ENCODE results near the gene MAN1C1. TPM values are rescaled to one million over a fixed set of nuclear protein-coding genes. Genes with fewer than 3 reads are reported as not detected.
"Not testable (repeated sequence)": the region's sequence is repeated elsewhere in the genome, so short reads cannot be mapped to it uniquely, and the experiment has no call there.

The MAN1C1 gene
- polyA plus RNA-seq, 4 donors, result 14.5 to 21.7 (median 18.5) TPM

DNA sequence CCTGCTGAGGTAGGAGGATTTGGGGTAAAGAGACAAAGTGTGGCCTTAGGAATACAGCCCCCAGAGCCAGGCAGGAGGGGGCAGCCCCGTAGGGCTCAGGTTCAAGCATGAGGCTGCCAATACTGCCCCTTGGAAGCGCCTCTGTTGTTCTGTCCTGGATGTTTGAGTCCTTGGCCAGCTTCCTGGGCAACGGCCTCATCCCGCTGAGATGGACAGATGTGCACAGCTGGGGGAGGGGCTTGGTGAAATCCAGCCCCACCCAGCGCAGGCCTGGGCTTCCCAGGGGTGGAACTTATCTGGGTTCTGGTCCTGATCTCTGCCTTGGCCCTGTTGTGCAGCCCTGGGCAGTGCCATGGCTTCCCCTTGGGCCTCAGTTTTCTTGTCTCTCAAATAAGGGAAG is 34.8 kb upstream of the MAN1C1 start:
- DNase-seq (ENCODE audit: low read depth in 4 of 4, low spot score in 2 of 4), result no peak

DNA sequence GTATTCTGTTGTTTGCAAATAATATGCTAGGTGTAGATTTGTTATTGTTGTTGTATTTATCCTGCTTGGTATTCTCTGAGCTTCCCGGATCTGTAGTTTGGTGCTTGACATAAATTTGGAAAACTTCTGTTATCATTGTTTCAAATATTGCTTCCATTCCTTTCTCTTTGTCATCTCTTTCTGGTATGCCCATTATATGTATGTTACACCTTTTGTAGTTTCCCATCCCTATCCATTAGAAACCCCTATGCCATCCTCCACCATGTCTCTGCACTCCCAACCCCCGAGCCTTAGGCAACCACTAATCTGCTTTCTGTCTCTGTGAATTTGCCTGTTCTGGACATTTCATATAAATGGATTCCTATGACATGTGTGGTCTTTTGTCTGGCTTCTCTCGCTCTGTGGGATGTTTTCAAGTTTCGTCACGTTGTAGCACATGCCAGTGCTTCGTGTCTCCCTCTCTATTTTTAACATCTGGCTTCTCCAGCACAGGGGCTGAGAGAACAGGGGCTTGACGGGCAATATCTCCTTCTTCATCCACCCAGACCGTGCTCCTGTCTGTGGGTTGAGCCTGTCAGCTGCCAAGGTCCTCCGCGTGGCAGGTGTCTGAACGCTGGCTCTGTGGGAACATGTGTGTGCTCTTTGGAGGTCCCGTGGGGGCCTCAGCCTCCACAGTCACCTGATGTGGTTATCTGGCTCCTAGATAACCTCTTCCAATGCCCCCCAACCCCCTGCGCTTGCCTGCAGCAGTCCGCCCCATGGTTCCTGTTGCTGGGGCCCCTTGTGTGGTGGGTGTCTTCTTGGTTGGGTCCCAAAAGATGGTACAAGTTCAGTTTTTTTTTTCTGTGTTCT is 32.8 kb upstream of the MAN1C1 start:
- no peak for DNase-seq (ENCODE audit: low read depth in 4 of 4, low spot score in 2 of 4)

DNA sequence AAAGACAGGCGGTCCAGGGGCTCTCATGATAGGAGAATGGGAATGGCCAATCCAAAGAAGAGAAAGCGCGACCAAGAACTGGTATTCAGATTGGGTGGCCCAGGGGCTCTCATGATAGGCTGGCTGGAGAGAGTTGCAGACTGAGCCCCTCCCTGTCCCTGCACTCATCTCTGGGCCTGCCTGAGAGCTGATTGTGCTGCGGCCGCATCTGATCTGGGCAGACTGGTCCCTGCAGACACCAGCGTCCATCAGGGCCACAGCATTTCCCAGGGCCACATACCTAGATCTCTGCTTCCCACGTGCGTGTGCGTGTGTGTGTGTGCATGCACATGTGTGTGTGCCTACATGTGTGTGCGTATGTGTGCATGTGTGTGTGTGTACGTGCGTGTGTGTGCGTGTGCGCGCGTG is 30.4 kb upstream of the MAN1C1 start:
- no peak for DNase-seq (ENCODE audit: low read depth in 4 of 4, low spot score in 2 of 4)

DNA sequence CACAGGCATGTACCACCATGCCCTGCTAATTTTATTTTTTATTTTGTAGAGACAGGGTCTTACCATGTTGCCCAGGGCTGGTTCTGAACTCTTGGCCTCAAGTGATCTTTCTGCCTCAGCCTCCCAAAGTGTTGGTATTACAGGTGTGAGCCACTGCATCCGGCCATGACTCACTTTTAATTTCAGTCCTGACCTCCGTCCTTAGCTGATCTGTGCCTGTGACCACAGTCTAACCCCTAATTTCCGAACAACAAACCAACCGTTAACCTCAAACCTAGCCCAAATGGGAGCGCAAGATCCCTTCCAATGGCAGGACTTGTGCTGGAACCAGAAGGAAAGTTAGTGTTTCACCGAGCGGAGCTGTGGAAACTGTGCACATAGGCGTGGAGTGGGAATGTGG is 29.3 kb upstream of the MAN1C1 start:
- DNase-seq (ENCODE audit: low read depth in 4 of 4, low spot score in 2 of 4), result no peak

DNA sequence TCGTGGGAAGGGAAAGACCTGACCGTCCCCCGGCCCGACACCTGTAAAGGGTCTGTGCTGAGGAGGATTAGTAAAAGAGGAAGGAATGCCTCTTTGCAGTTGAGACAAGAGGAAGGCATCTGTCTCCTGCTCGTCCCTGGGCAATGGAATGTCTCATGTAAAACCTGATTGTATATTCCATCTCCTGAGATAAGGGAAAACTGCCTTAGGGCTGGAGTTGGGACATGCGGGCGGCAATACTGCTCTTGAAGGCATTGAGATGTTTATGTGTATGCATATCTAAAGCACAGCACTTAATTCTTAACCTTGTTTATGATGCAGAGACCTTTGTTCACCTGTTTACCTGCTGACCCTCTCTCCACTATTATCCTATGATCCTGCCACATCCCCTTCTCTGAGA is 28.4 kb upstream of the MAN1C1 start:
- not testable (repeated sequence) for DNase-seq (ENCODE audit: low read depth in 4 of 4, low spot score in 2 of 4)

DNA sequence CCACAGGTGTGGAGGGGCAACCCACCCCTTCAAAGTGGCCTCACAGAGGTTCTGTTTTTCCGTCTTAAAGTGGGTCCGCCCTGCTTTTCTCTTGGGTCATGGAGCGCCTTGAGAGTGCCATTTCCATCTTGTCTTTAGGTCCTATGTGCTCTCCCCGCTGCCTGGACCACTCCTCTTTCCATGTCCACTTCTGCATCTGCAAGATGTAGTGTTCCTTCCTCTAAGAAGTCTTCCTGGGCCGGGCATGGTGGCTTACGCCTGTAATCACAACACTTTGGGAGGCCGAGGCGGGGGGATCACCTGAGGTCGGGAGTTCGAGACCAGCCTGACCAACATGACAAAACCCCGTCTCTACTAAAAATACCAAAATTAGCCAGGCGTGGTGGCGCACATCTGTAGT is 27.8 kb upstream of the MAN1C1 start:
- not testable (repeated sequence) for DNase-seq (ENCODE audit: low read depth in 4 of 4, low spot score in 2 of 4)

DNA sequence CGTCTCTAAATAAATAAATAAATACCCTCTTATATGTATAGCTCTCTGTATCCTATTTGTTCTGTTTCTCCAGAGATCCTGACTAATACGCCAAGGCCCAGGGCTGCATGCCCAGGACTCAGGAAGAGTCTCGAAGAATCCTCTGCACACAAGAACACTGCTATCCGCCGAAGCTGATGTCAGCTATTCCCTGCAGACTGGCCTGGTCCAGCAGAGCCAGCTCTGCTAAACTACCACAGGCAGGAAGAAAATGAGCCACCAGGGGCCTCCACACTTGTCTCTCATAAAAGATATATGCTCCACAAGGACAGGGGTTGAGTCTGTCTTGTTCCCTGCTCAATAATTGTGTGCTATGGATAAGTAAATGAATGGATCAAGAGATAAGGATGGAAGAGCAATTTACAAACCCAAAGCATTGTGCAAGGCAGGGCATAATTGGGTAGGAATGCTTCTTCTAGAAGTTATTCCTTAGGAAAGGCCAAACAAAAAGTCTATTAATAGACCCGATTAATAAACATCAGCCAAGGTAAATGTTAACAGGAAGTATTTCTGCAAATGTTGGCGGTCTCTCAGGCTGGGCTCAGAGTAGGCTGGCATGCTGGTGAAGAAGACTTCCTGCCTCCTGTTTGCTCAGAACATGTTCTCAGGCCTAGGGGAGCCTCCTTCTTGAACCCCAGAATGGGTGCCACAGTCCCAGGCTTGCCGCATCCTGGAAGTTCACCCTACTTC is 26.3 kb upstream of the MAN1C1 start:
- no peak for DNase-seq (ENCODE audit: low read depth in 4 of 4, low spot score in 2 of 4)

DNA sequence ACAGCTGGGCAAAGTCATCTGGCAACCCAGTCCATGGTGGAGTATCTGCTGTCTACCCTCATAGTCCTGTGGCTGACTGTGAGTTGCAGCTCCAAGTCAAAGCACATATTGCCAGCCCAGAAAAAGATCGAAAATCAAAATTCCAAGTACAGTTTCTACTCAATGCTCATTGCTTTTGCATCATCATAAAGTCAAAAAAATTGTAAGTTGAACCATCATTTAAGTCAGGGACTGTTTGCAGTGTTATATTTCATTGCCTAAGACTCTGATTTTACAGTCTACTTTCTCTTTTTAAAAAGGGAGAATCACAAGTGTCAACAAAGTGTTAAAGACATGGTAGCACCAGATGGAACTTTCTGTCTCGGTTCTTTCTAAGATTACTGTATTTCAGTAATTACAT is 22.7 kb upstream of the MAN1C1 start:
- no peak for DNase-seq (ENCODE audit: low read depth in 4 of 4, low spot score in 2 of 4)

DNA sequence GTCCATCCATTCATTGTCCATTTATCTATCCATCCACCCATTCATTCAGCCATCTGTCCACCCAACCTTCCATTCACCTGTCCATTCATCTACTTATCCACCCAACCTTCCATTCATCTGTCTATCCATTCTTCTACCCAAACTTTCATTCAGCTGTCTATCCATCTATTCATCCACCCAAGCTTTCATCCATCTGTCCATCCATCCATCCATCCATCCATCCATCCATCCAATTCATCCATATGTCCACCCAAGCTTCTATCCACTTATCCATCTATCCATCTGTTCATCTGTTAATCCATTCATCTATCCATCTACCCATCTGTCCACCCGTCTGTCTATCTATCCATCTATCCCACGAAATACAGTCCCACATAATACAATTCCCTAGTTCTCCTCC is 21.6 kb upstream of the MAN1C1 start:
- DNase-seq (ENCODE audit: low read depth in 4 of 4, low spot score in 2 of 4), result no peak

DNA sequence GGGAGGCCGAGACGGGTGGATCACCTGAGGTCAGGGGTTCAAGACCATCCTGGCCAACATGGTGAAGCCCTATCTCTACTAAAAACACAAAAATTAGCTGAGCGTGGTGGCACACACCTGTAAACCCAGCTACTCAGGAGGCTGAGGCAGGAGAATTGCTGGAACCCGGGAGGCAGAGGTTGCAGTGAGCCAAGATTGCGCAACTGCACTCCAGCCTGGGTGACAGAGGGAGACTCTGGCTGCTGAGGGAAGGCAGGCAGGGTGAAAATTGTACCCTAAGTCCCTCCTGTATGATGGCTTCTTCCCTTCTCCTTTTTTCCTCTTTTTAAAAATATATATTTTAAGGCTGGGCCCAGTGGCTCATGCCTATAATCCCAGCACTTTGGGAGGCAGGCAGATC is 19.9 kb upstream of the MAN1C1 start:
- not testable (repeated sequence) for DNase-seq (ENCODE audit: low read depth in 4 of 4, low spot score in 2 of 4)

DNA sequence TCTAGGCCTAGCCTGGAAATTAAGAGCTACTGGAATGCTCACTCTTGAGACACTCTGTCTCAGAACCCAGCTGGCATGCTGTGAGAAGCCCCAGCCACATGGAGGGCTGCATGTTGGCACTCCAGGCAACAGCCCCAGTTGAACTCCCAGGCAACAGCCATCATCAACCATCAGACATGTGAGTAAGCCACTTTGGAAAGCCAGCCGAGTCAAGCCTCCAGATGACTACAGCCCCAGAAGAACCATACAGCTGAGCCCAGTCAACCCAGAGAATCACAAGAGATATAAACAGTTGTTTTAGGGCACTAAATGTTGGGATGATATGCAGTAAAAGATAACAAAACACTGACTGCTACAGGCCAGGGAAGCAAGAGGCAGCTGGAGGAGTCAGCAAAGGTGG is 17.7 kb upstream of the MAN1C1 start:
- DNase-seq (ENCODE audit: low read depth in 4 of 4, low spot score in 2 of 4), result no peak

DNA sequence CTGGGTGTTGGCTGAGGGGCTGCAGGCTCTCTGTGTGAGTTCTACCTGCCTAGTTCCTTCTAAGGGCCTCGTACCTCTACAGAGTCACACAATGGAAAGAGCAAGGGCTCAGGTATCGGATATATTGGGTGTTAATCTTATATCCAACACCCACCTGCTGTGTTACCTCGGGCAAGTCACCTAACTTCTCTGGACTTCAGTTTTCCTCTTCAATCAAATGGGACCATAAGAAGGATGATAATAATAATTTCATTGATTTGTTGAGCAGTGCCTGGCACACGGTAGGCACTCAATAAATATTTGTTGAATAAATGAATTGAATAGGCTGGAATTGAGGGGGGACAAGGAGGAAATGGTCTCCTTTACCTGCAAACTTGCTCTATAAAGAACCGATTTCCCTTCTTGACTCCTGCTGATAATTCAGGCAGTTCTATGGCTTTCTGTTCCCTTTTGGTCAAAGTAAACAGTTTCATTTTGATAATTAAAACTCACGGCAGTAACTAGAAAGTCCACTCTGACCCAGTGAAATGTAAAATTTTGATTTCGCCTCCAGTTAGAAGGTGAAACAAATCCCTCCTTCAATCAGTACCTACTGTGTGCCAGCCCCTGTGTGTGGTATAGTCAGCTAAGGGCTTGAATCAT is 16.5 kb upstream of the MAN1C1 start:
- no peak for DNase-seq (ENCODE audit: low read depth in 4 of 4, low spot score in 2 of 4)

DNA sequence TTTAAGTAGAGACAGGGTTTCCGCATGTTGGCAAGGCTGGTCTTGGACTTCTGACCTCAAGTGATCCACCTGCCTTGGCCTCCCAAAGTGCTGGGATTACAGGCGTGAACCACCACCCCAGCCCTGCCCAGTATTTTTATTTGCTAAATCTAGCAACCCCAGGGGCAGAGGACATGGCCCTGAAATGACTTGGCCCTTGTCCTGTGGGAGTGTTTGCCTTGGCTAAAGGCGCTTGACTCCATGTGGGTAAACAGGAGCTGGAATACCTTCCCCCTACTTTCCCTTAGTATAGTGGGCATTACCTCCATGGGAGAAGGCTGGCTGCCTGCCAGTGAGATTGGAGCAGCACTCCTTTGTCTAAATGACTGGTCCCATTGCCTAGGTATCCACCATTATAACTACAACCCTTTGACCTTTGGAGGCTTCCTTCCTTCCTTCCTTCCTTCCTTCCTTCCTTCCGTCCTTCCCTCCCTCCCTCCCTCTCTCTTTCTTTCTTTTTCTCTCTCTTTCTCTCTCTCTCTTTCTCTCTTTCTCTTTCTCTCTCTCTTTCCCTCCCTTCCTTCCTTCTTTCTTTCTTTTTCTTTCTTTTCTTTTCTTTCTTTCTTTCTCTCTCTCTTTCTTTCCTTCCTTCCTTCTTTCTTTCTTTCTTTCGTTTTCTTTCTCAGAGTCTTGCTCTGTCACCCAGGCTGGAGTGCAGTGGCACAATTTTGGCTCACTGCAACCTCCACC is 15.5 kb upstream of the MAN1C1 start:
- DNase-seq (ENCODE audit: low read depth in 4 of 4, low spot score in 2 of 4), result not testable (repeated sequence)

DNA sequence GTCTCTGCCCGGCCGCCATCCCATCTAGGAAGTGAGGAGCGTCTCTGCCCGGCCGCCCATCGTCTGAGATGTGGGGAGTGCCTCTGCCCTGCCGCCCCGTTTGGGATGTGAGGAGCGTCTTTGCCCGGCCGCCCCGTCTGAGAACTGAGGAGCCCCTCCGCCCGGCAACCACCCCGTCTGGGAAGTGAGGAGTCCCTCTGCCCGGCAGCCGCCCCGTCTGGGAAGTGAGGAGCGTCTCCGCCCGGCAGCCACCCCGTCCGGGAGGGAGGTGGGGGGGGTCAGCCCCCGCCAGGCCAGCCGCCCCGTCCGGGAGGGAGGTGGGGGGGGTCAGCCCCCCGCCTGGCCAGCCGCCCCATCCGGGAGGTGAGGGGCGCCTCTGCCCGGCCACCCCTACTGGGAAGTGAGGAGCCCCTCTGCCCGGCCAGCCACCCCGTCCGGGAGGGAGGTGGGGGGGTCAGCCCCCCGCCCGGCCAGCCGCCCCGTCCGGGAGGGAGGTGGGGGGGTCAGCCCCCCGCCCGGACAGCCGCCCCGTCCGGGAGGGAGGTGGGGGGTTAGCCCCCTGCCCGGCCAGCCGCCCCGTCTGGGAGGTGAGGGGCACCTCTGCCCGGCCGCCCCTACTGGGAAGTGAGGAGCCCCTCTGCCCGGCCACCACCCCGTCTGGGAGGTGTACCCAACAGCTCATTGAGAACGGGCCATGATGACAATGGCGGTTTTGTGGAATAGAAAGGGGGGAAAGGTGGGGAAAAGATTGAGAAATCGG is 12.6 kb upstream of the MAN1C1 start:
- not testable (repeated sequence) for DNase-seq (ENCODE audit: low read depth in 4 of 4, low spot score in 2 of 4)

DNA sequence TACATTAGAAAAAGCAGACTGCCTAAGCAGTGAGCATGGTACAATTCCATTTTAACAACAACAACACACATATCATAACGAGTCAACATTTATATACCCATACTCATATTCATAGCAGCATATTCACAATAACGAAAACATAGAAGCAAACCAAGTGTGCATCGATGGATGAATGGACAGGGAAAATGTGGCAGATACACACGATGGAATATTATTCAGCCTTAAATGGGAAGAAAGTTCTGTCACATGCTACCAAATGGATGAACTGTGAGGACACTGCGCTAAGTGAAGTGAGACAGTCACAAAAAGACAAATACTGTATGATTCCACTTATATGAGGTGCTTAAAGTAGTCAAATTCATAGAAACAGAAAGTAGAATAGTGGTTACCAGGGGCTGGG is 9.5 kb upstream of the MAN1C1 start:
- no peak for DNase-seq (ENCODE audit: low read depth in 4 of 4, low spot score in 2 of 4)

DNA sequence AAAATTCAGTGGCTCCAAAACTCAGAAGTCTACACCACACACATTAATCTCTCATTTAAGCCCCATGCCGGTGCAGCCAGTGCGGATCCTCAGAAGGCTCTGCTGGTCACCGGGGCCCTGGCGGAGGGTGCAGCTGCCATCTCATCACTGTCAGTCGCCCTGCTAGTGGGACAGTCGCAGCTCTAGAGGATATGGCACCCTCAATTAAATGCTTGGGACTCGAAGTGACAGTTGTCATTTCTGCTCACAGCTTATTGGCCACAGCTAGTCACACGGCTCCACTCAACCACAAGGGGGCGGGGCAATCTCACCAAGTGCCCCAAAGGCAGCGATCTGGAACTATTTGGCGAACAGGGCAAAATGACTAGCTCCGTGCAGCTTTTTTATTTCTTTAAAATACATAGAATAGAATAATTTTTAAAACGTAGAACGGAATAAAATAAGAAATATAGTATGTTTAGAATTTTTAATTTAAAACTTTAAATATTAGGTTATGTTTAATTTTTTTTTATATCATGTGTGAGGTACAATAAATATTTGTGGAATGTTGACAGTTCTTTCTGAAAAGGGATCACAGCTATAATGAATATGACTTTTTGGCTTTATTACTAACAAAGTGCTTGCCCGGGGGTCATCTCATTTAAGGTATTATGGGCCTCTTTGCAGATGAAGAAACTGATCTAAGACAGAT is 8.0 kb upstream of the MAN1C1 start:
- peak in 1 of 4 donors; percentile 70 for DNase-seq (ENCODE audit: low read depth in 4 of 4, low spot score in 2 of 4)

DNA sequence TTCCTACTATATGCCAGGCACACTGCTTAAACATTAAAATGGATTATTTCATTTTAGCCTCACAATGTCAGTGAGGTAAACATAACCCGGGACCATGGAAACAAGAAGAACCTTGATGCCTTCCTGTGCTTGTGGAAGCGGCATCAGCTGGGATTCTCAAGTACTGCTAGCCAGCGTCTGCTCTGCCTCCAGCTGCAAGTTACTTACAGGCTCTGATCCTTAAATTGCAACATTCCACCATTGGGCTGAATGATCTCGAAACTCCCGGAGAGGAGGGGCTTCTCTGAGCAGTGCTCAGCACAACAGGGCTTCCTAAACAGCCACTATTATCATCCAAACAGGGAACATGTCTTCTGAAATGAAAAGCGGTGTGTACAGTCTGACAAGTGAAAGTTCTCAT is 6.7 kb upstream of the MAN1C1 start:
- DNase-seq (ENCODE audit: low read depth in 4 of 4, low spot score in 2 of 4), result no peak

DNA sequence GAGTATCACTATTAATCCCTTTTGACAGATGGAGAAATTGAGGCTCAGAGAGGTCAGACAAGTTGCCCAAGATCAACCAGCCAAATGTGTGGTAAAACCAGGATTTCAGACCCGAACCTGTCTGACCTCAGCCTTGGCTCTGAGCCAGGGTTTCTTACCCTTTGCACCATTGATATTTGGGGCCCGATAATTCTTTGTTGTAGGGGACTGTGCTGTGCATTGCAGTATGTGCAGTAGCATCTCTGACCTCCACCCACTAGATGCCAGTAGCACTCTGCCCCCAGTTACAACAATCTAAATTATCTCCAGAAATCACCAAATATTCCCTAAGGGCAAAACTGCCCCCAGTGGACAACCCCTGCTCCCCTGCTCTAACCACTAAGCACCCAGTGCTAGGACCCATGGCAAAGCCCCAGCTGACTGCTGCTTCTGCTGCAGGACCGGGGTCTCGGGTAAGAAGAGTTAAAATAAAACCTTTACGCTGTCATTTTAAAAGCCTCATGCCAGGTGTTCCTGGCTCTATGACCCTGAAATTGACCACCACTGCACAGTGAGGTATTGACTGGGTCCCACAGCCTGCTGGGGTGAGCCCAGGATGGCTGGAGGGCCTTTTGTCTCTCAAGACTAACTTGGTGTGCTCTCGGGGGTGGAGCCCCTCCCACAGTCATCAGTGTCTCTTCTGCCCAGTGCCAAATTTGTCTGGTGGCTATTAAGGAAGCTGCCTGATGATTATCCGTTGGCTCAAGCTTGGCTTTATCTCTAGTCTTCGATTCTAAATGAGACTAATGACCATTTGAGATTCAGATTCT is 5.6 kb upstream of the MAN1C1 start:
- no peak for DNase-seq (ENCODE audit: low read depth in 4 of 4, low spot score in 2 of 4)

DNA sequence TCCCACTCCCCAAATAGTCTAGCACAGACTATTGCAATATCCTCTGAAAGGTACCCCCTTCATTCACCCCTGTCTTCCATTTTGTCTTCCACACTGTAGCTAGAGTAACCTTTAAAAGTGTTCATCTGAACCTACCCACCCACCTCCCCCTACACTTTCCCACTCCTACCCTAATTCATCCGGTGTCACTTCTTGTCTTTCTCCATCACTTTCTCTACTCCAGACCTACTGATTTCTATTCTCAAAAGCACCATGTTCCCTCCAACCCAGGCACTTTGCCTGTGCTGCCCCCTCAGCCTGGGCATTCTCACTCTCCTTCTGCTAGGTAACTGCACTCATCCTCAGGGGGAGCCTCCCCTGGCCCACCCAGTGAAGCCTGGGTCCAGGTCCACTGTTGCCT is 4.7 kb upstream of the MAN1C1 start:
- DNase-seq (ENCODE audit: low read depth in 4 of 4, low spot score in 2 of 4), result no peak

Measured in left renal cortex interstitium (tissue), 4 donors.